ENCODE data around the gene CPM.

DNA sequence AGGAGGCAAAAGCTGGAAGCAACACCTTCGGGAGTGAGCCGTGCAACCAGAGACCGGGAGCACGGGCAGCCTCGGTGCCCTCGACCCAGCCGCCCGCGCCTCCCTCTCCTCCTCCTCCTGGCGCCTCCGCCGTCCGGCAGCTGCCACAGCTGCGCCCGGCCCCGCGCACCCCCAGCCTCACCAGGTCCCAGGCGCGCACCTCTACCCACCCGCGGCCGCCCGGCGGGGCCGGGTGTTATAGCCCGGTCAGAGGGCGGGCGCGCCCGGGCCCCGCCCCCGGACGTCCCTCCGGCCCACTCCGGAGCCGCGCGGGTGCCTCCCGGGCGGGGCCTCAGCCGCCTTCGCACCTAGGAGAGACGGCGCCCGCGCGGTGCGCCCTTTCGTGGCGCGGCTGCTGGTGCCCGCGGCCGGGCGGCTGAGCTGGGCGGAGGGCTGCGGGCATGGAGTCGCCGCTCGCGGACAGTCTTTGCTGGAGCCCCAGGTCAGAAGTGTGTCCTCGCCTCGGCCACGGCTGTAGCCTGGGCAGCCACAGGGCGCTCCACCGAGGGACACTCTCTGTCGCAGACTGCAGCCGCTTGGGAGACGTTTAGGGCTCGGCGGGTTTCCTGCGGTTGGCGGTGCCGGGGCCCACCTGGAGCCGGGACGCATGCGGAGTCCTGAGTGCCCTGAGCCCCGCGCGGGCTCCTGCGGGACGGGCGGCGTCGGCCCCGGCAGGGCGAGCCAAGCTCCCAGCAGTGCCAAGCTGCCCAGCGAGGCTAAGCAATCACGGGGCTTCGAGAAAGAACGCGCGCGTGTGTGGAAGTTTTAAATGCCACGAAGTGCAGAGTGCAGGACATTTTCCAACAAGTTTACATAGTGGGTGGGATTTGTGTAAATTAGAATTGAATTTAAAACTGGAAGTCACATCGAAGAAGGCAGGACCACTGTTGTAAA, at the start of gene CPM:
- peak in 1 of 2 donors; percentile 75 for TF ChIP-seq POLR2A (IDR thresholded peaks at IDR 0.05)
- TF ChIP-seq, protein P1, sequence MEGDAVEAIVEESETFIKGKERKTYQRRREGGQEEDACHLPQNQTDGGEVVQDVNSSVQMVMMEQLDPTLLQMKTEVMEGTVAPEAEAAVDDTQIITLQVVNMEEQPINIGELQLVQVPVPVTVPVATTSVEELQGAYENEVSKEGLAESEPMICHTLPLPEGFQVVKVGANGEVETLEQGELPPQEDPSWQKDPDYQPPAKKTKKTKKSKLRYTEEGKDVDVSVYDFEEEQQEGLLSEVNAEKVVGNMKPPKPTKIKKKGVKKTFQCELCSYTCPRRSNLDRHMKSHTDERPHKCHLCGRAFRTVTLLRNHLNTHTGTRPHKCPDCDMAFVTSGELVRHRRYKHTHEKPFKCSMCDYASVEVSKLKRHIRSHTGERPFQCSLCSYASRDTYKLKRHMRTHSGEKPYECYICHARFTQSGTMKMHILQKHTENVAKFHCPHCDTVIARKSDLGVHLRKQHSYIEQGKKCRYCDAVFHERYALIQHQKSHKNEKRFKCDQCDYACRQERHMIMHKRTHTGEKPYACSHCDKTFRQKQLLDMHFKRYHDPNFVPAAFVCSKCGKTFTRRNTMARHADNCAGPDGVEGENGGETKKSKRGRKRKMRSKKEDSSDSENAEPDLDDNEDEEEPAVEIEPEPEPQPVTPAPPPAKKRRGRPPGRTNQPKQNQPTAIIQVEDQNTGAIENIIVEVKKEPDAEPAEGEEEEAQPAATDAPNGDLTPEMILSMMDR (IDR thresholded peaks at IDR 0.05), result no peak
